Activated gamma-delta T cell treated with Interleukin-2 at 50 U/mL for 16 hours (primary cell): Measurements from ENCODE around the gene AZGP1.
A peak's percentile ranks its signal among the peaks of the same experiment; 100 is the strongest.
"Not testable (repeated sequence)": the region's sequence is repeated elsewhere in the genome, so short reads cannot be mapped to it uniquely, and the experiment has no call there.

ENCODE experiments used
- DNase-seq: peaks from one replicate; pipeline ENCODE4 v3.0.0-alpha.2; 2020

AZGP1 gene

DNA sequence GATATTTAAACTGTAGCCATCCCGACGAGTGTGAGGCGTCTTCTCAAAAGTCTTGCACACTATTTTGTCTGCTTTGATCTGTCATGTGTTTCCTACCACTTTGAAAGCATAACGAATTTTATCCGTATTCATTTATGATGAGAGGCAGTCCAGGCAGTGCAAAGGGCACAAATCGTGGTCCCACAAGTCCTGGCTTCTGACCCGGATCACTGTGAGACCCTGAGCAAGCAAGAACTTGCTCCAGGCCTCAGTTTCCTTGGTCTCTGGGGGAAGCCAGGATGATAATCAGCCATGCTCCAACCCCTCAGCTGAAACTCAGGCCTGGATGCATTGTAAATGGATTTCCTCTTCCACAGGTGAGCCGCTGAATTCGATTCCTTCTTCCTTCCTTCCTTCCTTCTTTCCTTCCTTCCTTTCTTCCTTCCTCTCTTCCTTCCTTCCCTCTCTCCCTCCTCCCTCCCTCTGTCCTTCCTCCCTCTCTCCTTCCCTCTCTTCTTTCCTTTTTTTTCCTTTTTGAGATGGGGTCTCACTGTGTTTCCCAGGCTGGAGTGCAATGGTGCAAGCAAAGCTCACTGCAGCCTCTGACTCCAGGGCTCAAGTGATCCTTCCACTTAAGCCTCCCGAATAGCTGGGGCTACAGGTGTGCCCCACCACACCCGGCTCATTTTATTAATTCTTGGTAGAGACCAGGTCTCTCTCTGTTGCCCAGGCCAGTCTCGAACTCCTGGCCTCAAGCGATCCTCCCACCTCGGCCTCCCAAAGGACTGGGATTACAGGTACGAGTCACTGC is 21.1 kb upstream of the AZGP1 start:
- no peak for DNase-seq

DNA sequence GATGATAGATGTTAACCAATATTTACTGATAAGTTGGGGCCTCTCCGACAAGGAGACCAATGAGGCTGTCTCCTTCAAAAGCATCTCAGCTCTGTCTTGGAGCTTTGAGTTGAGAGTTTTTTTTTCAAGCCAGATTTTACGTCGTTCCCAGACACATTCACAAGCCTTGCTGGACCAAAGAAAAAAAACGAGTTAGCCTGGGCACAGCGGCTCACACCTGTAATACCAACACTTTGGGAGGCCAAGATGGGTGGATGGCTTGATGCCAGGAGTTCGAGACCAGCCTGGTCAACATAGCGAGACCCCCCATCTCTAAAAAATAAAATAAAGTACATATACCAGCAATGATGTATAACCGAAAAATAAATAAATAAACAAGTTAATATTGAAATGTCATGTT is 19.0 kb upstream of the AZGP1 start:
- DNase-seq: no peak

DNA sequence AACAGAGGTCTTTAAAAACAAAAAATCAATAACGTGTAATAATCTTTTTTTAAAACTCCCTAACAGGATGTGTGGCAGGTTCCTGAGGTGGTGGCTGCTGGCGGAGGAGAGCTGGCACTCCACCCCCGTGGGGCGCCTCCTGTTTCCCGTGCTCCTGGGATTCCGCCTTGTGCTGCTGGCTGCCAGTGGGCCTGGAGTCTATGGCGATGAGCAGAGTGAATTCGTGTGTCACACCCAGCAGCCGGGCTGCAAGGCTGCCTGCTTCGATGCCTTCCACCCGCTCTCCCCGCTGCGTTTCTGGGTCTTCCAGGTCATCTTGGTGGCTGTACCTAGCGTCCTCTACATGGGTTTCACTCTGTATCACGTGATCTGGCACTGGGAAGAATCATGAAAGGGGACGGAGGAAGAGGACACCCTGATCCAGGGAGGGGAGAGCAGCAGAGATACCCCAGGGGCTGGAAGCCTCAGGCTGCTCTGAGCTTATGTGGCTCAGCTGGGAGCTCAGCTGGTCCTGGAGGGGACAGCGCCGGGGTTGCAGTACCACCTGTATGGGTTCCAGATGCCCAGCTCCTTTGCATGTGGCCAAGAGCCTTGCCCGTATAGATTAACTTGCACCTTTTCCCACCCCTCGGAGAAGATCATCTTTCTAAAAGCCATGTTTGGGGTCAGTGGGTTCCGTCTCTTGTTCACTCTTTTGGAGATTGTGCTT is 16.7 kb upstream of the AZGP1 start:
- DNase-seq: no peak

DNA sequence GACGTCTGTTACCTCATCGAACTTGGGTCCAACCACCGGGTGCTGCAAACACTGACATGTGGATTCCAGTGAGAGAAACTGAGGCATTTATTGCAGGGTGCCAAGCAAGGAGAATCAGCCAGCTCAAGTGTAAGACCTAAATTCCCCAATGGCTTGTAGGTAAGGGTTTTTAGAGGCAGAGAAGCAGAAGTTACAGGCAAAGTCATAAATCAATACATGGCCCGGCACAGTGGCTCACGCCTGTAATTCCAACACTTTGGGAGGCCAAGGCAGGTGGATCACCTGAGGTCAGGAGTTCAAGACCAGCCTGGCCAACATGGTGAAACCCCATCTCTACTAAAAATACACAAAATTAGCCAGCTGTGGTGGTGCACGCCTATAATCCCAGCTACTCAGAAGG is 15.7 kb upstream of the AZGP1 start:
- DNase-seq: not testable (repeated sequence)

DNA sequence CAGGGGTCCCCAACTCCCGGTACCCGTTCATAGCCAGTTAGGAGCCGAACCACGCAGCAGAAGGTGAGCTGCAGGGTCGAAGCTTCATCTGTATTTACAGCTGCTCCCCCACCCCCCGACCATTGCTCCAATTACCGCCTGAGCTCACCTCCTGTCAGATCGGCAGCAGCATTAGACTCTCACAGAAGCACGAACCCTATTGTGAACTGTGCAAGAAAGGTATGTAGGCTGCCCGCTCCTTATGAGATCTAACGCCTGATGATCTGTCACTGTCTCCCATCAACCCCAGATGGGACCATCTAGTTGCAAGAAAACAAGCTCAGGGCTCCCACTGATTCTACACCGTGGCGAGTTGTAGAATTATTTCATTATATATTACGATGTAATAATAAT is 14.6 kb upstream of the AZGP1 start:
- DNase-seq: no peak

DNA sequence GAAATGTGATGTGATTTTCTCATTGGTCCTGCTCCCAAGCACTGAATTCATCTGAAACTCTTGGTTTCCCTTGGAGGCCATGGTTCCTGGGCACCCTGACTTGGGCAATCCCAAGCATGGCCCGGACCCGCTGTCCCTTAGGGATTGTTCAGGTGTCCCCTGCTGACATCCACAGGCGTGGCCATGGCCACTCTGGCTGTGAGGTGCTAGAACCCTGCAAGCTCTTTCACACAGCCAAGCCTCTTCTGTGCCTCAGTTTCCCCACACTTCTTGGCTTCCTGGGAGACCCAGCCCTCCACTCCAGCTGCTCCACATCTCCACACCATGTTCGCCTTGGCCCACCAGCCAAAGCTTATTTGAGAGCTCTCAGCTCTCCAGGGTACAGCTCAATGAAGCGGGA is 12.0 kb upstream of the AZGP1 start:
- DNase-seq: no peak

DNA sequence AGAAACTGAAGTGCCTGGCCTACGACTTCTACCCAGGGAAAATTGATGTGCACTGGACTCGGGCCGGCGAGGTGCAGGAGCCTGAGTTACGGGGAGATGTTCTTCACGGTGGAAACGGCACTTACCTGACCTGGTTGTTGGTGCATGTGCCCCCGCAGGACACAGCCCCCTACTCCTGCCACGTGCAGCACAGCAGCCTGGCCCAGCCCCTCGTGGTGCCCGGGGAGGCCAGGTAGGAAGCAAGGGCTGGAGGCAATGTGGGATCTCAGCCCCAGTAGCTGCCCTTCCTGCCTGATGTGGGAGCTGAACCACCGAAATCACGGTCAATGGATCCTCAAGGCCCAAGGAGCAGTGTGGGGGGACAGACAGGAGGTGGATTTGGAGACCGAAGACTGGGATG is 11.5 kb upstream of the AZGP1 start:
- DNase-seq: not testable (repeated sequence)

DNA sequence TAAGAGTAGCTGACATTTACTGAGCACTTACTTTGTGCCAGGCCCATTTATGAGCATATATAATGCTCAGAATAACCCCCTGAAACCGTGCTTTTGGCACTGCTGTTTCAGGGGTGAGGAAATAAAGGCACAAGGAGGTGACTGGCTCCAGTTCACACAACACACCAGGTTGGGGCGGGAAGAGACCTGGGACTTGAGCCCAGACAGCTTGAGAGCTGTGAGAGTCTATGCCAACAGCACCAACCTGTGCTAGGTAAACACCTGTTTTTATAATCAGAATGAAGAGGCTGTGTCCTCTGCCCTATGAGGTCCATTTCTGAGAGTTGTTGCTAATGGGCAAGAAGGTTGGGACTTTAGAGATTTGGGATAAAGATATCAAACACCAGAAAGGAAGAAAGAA is 8.8 kb upstream of the AZGP1 start:
- DNase-seq: no peak

DNA sequence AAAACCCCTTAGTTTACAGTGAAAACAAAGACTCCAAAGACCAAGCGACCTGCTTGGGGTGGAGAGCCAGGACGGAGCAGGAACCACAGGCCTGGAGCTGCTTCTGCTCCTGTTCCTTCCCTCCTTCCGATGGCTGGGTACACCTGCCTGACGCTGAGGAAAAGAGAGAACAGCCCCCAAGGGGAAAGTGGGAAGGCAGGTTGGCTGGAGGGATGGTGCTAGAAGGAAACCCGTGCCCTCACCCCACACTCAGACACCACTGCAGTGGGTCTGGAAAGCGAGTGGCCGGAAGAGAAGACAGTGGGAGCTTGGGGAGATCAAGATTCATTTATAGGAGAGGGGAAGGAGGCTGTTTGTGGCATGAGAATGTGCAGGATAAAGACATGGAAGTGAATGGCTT is 5.2 kb upstream of the AZGP1 start:
- not testable (repeated sequence) for DNase-seq

DNA sequence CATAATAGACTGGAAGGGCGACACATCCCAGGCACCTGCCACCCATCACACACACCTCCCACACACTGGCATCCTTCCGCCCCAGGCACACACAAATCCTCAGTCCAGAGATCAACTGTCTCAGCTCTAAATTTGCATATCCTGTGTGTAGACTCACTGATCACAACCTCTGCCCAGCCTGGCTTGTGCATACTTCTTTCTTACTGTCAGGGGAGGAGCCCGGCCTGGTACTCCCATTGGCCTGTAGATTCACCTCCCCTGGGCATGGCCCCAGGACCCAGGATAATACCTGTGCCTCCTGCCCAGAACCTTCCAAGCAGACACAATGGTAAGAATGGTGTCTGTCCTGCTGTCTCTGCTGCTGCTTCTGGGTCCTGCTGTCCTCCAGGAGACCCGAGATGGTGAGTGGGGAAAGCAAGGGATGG is 4.6 kb upstream of the AZGP1 start:
- DNase-seq: not testable (repeated sequence)

DNA sequence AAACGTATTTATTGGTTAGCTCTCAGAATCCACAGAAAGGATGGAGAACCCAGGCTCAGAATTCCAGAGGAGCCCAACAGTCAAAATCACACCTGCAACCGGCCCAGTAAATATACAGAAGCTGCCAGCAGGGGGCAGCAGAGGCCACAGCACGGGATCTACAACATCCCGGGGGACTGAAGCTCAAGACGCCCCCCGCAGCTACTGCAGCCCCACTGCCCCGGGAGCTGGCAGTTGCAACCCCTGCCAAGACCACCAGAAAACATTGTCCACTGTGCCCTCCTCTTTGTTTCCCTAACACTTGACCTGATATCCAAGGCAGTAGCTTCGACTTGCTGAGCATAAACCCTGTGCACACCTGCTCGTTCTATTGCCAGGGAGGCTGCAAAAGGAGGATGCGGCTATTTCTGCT is 4.0 kb upstream of the AZGP1 start:
- DNase-seq: peak; percentile 70

DNA sequence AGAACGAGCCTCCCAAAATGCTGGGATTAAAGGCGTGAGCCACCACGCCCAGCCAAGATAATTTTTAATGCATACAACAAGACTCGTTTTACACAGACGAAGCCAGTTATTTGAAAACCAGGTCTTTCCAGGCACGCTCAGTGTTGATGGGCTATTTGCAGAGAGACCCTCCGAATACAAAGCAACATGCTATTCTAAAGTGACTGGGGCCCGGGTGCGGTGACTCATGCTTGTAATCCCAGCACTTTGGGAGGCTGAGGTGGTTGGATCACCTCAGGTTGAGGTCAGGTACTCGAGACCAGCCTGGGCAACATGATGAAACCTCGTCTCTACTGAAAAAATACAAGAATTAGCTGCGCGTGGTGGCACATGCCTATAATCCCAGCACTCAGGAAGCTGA is 795 bp upstream of the AZGP1 start:
- DNase-seq: no peak

DNA sequence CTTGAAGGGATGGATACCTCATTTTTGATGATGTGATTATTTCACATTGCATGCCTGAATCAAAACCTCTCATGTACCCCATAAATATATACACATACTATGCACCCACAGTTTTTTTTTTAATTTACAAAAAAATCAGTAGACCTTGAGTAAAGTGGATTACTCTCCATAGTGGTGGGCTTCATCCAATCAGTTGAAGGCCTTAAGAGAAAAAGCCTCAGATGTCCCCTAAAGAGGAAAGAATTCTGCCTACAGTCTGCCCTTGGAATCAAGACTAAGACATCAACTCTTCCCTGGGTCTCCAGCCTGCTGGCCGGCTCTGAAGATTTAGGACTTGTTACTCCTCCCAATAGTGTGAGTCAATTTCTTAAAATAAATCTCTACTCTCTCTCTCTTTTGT is 1.1 kb downstream of the AZGP1 start:
- DNase-seq: no peak

DNA sequence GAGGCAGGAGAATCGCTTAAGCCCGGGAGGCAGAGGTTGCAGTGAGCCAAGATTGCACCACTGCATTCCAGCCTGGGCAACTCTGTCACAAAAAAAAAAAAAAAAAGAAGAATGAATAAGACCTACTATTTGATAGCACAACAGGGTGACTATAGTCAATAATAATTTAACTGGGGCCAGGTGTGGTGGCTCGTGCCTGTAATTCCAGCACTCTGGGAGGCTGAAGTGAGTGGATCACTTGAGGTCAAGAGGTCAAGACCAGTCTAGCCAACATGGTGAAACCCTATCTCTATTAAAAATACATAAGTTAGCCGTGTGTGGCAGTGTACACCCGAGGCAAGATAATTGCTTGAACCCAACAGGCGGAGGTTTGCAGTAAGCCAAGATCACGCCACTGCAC is 2.0 kb downstream of the AZGP1 start:
- not testable (repeated sequence) for DNase-seq

DNA sequence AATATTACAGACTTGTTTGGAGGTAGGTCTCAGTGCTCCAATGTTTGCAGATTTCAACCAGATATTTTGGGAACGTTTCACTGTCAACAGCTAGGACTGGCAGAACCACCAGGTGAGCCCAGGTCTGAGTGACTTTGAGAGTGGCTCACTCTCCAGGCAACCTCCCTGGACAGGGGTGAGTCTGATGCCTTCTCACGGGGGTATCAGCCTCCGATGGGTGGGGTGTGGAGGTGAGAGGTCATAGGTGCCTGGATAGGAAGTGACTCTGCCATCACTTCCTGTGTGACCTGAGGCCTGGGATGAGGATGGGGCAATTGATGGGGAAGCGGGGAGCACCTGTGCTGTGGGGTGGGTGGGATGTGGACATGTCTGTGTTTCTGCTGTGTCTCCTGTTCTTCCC is 4.6 kb downstream of the AZGP1 start:
- no peak for DNase-seq

DNA sequence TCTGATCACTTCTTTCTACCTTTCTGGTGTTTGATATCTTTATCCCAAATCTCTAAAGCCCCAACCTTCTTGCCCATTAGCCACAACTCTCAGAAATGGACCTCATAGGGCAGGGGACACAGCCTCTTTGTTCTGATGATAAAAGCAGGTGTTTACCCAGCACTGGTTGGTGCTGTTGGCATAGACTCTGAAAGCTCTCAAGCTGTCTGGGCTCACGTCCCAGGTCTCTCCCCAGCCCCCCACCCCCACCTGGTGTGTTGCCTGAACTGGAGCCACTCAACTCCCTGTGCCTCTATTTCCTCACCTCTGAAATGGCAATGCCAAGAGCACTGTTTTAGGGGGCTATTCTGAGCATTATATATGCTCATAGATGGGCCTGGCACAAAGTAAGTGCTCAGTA is 6.0 kb downstream of the AZGP1 start:
- not testable (repeated sequence) for DNase-seq

DNA sequence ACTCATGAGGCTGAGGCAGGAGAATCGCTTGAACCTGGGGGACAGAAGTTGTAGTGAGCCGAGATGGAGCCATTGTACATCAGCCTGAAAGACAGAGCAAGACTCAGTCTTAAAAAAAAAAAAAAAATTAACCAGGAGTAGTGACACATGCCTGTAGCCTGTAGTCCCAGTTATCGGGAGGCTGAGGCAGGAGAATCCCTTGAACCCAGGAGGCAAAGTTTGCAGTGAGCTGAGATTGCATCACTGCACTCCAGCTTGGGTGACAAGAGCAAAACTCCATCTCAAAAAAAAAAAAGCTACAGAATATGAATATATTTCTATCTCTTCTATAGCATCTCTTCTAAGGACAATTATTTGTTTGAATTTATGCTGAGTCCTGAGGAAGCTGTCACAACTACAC is 6.5 kb downstream of the AZGP1 start:
- DNase-seq: no peak

DNA sequence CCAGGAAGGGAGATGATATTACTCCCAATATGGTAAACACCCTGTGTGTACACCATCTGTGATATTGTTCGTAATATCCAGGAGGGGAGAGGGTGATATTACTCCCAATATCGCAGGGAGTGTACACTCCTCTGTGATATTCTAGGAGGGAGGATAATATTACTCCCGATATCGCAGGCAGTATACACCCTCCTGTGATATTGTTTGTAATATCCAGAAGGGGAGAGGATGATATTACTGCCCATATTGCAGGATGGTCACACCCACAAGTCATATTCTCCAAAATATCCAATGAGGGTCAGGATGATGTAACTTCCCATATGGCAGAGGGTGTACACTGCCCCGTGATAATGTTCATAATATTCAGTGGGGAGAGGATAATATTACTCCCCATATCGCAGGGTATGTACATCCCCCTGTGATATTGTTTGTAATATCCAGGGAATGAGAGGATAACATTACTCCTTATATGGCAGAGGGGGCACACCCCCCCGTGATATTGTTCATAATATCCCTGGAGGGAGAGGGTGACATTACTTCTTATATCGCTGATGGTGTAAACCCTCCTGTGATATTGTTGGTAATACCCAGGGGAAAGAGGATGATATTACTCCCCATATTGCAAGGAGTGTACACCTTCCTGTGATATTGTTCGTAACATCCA is 17.1 kb downstream of the AZGP1 start:
- no peak for DNase-seq

DNA sequence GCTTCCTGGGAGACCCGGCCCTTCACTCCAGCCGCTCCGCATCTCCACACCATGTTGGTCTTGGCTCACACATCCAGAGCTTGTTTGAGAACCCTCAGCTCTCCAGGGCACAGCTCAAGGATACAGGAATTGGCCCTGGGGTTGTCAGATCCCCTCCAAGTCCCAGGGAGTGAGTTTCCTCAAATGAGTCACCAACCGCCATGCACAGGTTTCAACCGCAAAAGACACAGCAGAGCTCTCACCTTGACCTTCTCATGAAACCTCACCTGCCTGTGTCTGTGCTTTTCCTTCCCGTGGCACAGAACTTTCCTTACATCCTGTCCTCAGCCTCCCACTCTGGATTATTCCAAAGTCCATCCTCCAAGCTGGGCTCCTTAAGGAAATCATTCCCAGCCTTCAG is 20.6 kb downstream of the AZGP1 start:
- no peak for DNase-seq

DNA sequence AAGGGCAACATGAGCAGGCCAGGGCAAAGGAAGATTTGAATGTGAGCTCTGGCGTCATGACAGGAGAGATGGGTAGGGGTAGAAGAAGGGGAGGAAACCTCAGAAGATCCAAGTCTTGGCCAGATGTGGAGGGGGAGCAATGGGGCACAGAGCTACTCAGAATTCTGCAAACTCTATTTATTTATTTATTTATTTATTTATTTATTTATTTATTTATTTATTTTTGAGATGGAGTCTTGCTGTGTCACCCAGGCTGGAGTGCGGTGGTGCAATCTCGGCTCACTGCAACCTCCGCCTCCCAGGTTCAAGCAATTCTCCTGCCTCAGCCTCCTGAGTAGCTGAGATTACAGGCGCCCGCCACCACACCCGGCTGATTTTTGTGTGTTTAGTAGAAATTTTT is 21.2 kb downstream of the AZGP1 start:
- not testable (repeated sequence) for DNase-seq

DNA sequence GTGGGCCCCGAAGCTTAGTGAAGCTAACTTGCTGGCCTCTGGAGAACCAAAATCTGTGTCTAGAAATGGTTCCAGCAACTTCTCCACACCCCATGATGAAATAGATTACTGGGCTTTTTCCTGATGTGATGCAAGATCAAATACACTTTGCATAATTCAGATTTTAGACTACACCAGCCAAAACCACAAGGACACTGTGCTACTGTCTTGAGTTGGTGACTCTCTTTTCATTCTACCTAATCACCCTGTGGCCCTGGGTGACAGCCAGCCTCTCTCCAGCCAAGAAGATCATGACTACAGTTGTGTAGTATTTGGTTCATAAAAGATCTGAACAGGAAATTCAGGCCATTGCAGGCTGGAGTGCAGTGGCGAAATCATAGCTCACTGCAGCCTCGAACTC is 22.2 kb downstream of the AZGP1 start:
- DNase-seq: no peak

DNA sequence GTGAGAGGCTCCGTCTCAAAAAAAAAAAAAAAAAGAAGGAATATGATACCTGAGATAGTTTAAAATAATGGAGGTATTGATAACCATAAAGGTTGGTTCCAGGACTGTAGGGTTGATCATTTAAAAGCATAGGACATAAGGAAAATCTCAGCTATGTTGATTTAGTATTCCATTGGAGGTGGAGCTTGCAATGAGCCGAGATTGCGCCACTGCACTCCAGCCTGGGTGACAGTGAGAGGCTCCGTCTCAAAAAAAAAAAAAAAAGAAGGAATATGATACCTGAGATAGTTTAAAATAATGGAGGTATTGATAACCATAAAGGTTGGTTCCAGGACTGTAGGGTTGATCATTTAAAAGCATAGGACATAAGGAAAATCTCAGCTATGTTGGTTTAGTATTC is 23.2 kb downstream of the AZGP1 start:
- not testable (repeated sequence) for DNase-seq

DNA sequence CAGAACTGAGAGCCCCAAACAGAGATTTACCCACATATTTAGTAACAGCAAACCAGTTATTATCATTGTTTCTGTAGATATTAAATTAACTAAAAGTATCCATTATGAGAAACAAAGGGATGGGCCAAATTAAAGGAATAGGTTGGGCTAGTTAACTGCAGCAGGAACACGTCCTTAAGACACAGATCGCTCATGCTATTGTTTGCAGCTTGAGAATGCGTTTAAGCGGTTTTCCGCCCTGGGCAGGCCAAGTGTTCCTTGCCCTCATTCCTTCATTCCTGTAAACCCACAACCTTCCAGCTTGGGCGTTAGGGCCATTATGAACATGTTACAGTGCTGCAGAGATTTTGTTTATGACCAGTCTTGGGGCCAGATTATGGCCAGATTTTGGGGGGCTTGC is 25.0 kb downstream of the AZGP1 start:
- not testable (repeated sequence) for DNase-seq

DNA sequence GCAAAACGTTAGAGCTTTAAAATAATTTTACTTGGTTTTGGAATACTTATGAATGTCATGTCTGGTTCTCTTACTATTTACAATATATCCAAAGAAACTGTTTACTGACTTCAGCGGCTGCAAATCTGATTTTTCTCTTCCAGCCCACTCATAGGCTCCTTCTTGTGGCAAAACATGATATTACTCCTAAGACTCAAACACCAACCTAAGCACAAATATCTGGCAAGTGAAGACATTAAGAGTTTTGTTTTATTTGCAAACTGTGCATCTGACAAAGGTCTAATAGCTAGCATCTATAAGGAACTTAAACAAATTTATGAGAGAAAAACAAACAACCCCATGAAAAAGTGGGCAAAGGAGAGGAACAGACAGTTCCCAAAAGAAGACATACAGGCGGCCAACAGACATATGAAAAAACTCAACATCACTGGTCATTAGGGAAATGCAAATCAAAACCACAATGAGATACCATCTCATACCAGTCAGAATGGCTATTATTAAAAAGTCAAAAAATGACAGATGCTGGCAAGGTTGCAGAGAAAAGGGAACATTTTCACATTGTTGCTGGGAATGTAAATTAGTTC is 26.1 kb downstream of the AZGP1 start:
- DNase-seq: no peak
